H1 (cell line): ENCODE results near the gene COL8A1. TPM values are rescaled to one million over a fixed set of nuclear protein-coding genes. Genes with fewer than 3 reads are reported as not detected.

Experiments
- CTCF ChIA-PET: fragments of 300-600 bp; sonication (Branson Sonifier 250); formaldehyde crosslinking; loops from one replicate; lab custom pipeline; 2021; ENCODE audit not compliant: partially characterized antibody; lab: Charles Lee
- POLR2A ChIA-PET: fragments of 300-600 bp; sonication (Branson Sonifier 250); formaldehyde crosslinking; loops from one replicate; lab custom pipeline; 2021; ENCODE audit warnings: inconsistent platforms; ENCODE audit not compliant: partially characterized antibody; lab: Charles Lee
- DNase-seq, 2 experiments: peaks; one replicate each; pipeline versions ENCODE4 v3.0.0 to v3.0.0-alpha.2; 2010 to 2022; ENCODE audit warnings: low spot score in 2 of 2, low read depth in 1 of 2, mixed read lengths in 1 of 2
- FAIRE-seq: peaks from 2 replicates; lab custom pipeline; 2011; peaks lifted over from hg19 to GRCh38; lab: Jason Lieb, UNC
- H2AFZ ChIP-seq: 2 replicates; pipeline ENCODE4 v1.8.1; 2012; ENCODE audit warnings: low read length, inconsistent platforms
- H2AK5ac ChIP-seq: 2 replicates; pipeline ENCODE4 v1.6.1; 2013; ENCODE audit warnings: low read depth, low read length
- H2BK120ac ChIP-seq: replicated peaks from 2 replicates; pipeline ENCODE3; 2013; ENCODE audit warnings: low read depth, low read length, inconsistent platforms
- H2BK12ac ChIP-seq: 2 replicates; pipeline ENCODE4 v1.6.1; 2013; ENCODE audit warnings: low read depth, low read length
- H2BK15ac ChIP-seq: 2 replicates; pipeline ENCODE4 v1.6.1; 2013; ENCODE audit warnings: low read length
- H2BK20ac ChIP-seq: 2 replicates; pipeline ENCODE4 v1.6.1; 2013; ENCODE audit warnings: low read length
- H2BK5ac ChIP-seq: 2 replicates; pipeline ENCODE4 v1.6.1; 2013; ENCODE audit warnings: low read depth, low read length
- H3K14ac ChIP-seq: 2 replicates; pipeline ENCODE4 v1.6.1; 2013; ENCODE audit warnings: inconsistent platforms; ENCODE audit not compliant: insufficient read length
- H3K18ac ChIP-seq: 2 replicates; pipeline ENCODE4 v1.6.1; 2013; ENCODE audit warnings: low read length; ENCODE audit errors: extremely low read depth
- H3K23ac ChIP-seq: 2 replicates; pipeline ENCODE4 v1.6.1; 2013; ENCODE audit warnings: inconsistent platforms; ENCODE audit not compliant: insufficient read length
- H3K23me2 ChIP-seq: 2 replicates; pipeline ENCODE4 v1.6.1; 2013; ENCODE audit warnings: low read depth, low read length
- H3K27ac ChIP-seq: 2 replicates; pipeline ENCODE4 v1.6.1; 2011; ENCODE audit warnings: low read depth, low read length, inconsistent platforms
- H3K27me3 ChIP-seq, 4 experiments: replicated peaks in 1 of 4; 1 replicate in 1 of 4; 2 replicates in 3 of 4; pipeline versions ENCODE4 v1.6.1 to v1.8.1; 2011 to 2013; ENCODE audit warnings: low read length in 3 of 4, mild to moderate bottlenecking in 3 of 4, inconsistent platforms in 2 of 4, mixed read lengths in 2 of 4, moderate library complexity in 1 of 4; ENCODE audit not compliant: control insufficient read depth in 3 of 4, insufficient read depth in 3 of 4; ENCODE audit errors: extremely low read depth in 1 of 4
- H3K36me3 ChIP-seq, 4 experiments: 2 replicates each; pipeline versions ENCODE4 v1.6.1 to v1.8.1; 2011 to 2013; ENCODE audit warnings: mild to moderate bottlenecking in 4 of 4, low read length in 3 of 4, moderate library complexity in 2 of 4, control low read depth in 1 of 4, inconsistent platforms in 1 of 4; ENCODE audit not compliant: insufficient read depth in 4 of 4, control insufficient read depth in 2 of 4
- H3K4ac ChIP-seq: replicated peaks from 2 replicates; pipeline ENCODE3; 2013; ENCODE audit warnings: low read length, low read depth, mixed read lengths, inconsistent platforms; ENCODE audit not compliant: insufficient read length
- H3K4me1 ChIP-seq, 4 experiments: replicated peaks in 1 of 4; 1 replicate in 1 of 4; 2 replicates in 3 of 4; pipeline versions ENCODE4 v1.6.1 to v1.8.1; 2011 to 2013; ENCODE audit warnings: low read length in 3 of 4, inconsistent platforms in 2 of 4, mixed read lengths in 1 of 4; ENCODE audit not compliant: insufficient read depth in 4 of 4, control insufficient read depth in 3 of 4
- H3K4me2 ChIP-seq, 2 experiments: 2 replicates each; pipeline versions ENCODE4 v1.6.1 to v1.8.1; 2011 to 2013; ENCODE audit warnings: low read depth in 2 of 2, low read length in 2 of 2, control low read depth in 1 of 2, inconsistent platforms in 1 of 2, mild to moderate bottlenecking in 1 of 2; ENCODE audit not compliant: insufficient read depth in 1 of 2
- H3K4me3 ChIP-seq, 4 experiments: fragments of 200-600, 300-600 bp in 1 of 4; sonication (generic), shearing (Covaris generic), sonication (Bioruptor Twin) in 1 of 4; 2 replicates each; pipeline versions ENCODE4 v1.5.1 to v1.8.1; 2011 to 2016; ENCODE audit warnings: low read length in 4 of 4, low read depth in 3 of 4, control low read depth in 2 of 4, inconsistent platforms in 2 of 4, mild to moderate bottlenecking in 2 of 4, mixed read lengths in 1 of 4, moderate library complexity in 1 of 4; ENCODE audit not compliant: insufficient read depth in 2 of 4; ENCODE audit errors: extremely low read depth in 1 of 4
- H3K56ac ChIP-seq: replicated peaks from 2 replicates; pipeline ENCODE3; 2013; ENCODE audit warnings: low read depth, mild to moderate bottlenecking, mixed read lengths, low read length, inconsistent platforms; ENCODE audit not compliant: insufficient read length
- H3K79me1 ChIP-seq: 2 replicates; pipeline ENCODE4 v1.6.1; 2013; ENCODE audit warnings: low read depth, low read length, control low read depth
- H3K79me2 ChIP-seq, 2 experiments: 2 replicates each; pipeline versions ENCODE4 v1.6.1 to v1.8.1; 2012 to 2013; ENCODE audit warnings: low read length in 2 of 2, mild to moderate bottlenecking in 2 of 2, inconsistent platforms in 1 of 2; ENCODE audit not compliant: insufficient read depth in 2 of 2, control insufficient read depth in 1 of 2
- H3K9ac ChIP-seq, 4 experiments: replicated peaks in 1 of 4; 1 replicate in 1 of 4; 2 replicates in 3 of 4; pipeline versions ENCODE4 v1.6.1 to v1.8.1; 2011 to 2013; ENCODE audit warnings: low read depth in 3 of 4, low read length in 3 of 4, control low read depth in 2 of 4, mild to moderate bottlenecking in 2 of 4, moderate library complexity in 2 of 4, inconsistent platforms in 1 of 4; ENCODE audit errors: extremely low read depth in 1 of 4
- H3K9me3 ChIP-seq, 2 experiments: 2 replicates each; pipeline versions ENCODE4 v1.6.1 to v1.8.1; 2012 to 2013; ENCODE audit warnings: mild to moderate bottlenecking in 2 of 2, moderate library complexity in 2 of 2, control low read depth in 1 of 2, inconsistent platforms in 1 of 2, low read depth in 1 of 2, low read length in 1 of 2, mixed read lengths in 1 of 2; ENCODE audit not compliant: insufficient read depth in 2 of 2
- H4K20me1 ChIP-seq, 2 experiments: replicated peaks in 1 of 2; 2 replicates each; pipeline versions ENCODE3 to v1.8.1; 2011 to 2013; ENCODE audit warnings: inconsistent platforms in 2 of 2, low read length in 2 of 2, mild to moderate bottlenecking in 1 of 2; ENCODE audit not compliant: insufficient read depth in 2 of 2, control insufficient read depth in 1 of 2
- H4K5ac ChIP-seq: 2 replicates; pipeline ENCODE4 v1.6.1; 2013; ENCODE audit warnings: low read length, low read depth, mixed read lengths, inconsistent platforms; ENCODE audit not compliant: insufficient read length
- H4K8ac ChIP-seq: 2 replicates; pipeline ENCODE4 v1.8.0; 2013; ENCODE audit warnings: mild to moderate bottlenecking, moderate library complexity, low read length, inconsistent platforms; ENCODE audit not compliant: insufficient read depth; ENCODE audit errors: extremely low read depth
- H4K91ac ChIP-seq: replicated peaks from 2 replicates; pipeline ENCODE3; 2013; ENCODE audit warnings: low read length, mixed read lengths, inconsistent platforms; ENCODE audit not compliant: insufficient read length
- BCL11A ChIP-seq, 2 experiments: IDR thresholded peaks; one replicate each; pipeline ENCODE4 v1.6.1; 2011; ENCODE audit warnings: low read depth in 2 of 2, low read length in 2 of 2, mild to moderate bottlenecking in 2 of 2
- CHD1 ChIP-seq: IDR thresholded peaks from 2 replicates; pipeline ENCODE4 v1.6.1; 2012; ENCODE audit warnings: low read depth, low read length, improper control_type of control experiment
- CTBP2 ChIP-seq: IDR thresholded peaks from 2 replicates; pipeline ENCODE4 v1.7.0; 2011; ENCODE audit warnings: borderline replicate concordance, mild to moderate bottlenecking, moderate library complexity, mixed read lengths, low read length; ENCODE audit not compliant: insufficient read depth, insufficient read length
- HDAC2 ChIP-seq, 2 experiments: fragments of 300-600 bp in 1 of 2; sonication (generic) in 1 of 2; IDR thresholded peaks; 2 replicates each; pipeline ENCODE4 v1.6.1; 2011 to 2012; ENCODE audit warnings: low read depth in 2 of 2, low read length in 2 of 2, mild to moderate bottlenecking in 2 of 2, moderate library complexity in 2 of 2, borderline replicate concordance in 1 of 2, inconsistent platforms in 1 of 2
- JUND ChIP-seq: IDR thresholded peaks from 2 replicates; pipeline ENCODE4 v1.6.1; 2011; ENCODE audit warnings: mild to moderate bottlenecking, improper control_type of control experiment, low read length
- KDM1A ChIP-seq: fragments of 200-600, 300-600 bp; sonication (generic); IDR thresholded peaks from 2 replicates; pipeline ENCODE4 v1.7.1; 2016; ENCODE audit warnings: mild to moderate bottlenecking, low read length, borderline replicate concordance
- POLR2A ChIP-seq, 2 experiments: IDR thresholded peaks; 1 replicate in 1 of 2; 2 replicates in 1 of 2; pipeline ENCODE4 v1.6.1; 2011; ENCODE audit warnings: low read depth in 2 of 2, low read length in 2 of 2, mild to moderate bottlenecking in 2 of 2; ENCODE audit errors: control extremely low read depth in 1 of 2
- RNF2 ChIP-seq: fragments of 200-900, 300-1000 bp; sonication (generic); IDR thresholded peaks from 2 replicates; pipeline ENCODE4 v1.7.1; 2016; ENCODE audit warnings: borderline replicate concordance, low read depth, mild to moderate bottlenecking, antibody characterized with exemption, low read length; ENCODE audit not compliant: poor library complexity, severe bottlenecking; ENCODE audit errors: missing control alignments
- SAP30 ChIP-seq: fragments of 300-600 bp; sonication (generic); IDR thresholded peaks from 2 replicates; pipeline ENCODE4 v1.7.1; 2012; ENCODE audit warnings: low read length, moderate library complexity, mild to moderate bottlenecking, inconsistent platforms; ENCODE audit not compliant: insufficient read depth, insufficient replicate concordance
- SIX5 ChIP-seq: IDR thresholded peaks from 2 replicates; pipeline ENCODE4 v1.6.1; 2011; ENCODE audit warnings: mild to moderate bottlenecking, low read depth, low read length
- TAF1 ChIP-seq: IDR thresholded peaks from 2 replicates; pipeline ENCODE4 v1.6.1; 2011; ENCODE audit warnings: mild to moderate bottlenecking, low read depth, low read length
- WGBS, 2 experiments: shearing (Covaris generic) in 1 of 2; methylation state at CpG; one replicate each; pipeline versions ENCODE4 v1.1.6 to v1.1.7; 2013 to 2015; ENCODE audit warnings: low lambda C conversion rate in 2 of 2, mixed read lengths in 2 of 2, inconsistent platforms in 1 of 2, low coverage in 1 of 2, missing lambda C conversion rate in 1 of 2; ENCODE audit not compliant: insufficient replicate concordance in 2 of 2, insufficient coverage in 1 of 2, insufficient read length in 1 of 2; ENCODE audit errors: extremely low coverage in 1 of 2, missing lambda C conversion rate in 1 of 2; 5-methylcytosine and 5-hydroxymethylcytosine counted together
- polyA plus RNA-seq, 7 experiments: library from polyadenylated mRNA; depleted of rRNA in 3 of 7; stranded (reverse) in 5 of 7; unstranded in 2 of 7; fragments of >200 nt in 5 of 7; fragments of 200-250 nt in 2 of 7; gene quantifications; 1 replicate in 5 of 7; 2 replicates in 1 of 7; 4 replicates in 1 of 7; pipeline versions ENCODE4 v1.2.1 to v1.2.3, GENCODE V29; 2011 to 2013; ENCODE audit warnings: missing spikeins in 2 of 7, mixed read lengths in 2 of 7
- total RNA-seq: library from RNA; stranded (reverse); fragmentation: NEBNext Ultra II Directional; extraction: Animal tissue kit (Norgen Biotek cat#: 25700); gene quantifications from 2 replicates; pipeline ENCODE4 v1.2.1, GENCODE V29; 2021

The COL8A1 gene
- total and polyA plus RNA-seq, 2 of the 8 experiments (the other 6 are each of a cell fraction or from before 2014, with no cell fraction given) = 0.21 to 1.2 TPM

DNA sequence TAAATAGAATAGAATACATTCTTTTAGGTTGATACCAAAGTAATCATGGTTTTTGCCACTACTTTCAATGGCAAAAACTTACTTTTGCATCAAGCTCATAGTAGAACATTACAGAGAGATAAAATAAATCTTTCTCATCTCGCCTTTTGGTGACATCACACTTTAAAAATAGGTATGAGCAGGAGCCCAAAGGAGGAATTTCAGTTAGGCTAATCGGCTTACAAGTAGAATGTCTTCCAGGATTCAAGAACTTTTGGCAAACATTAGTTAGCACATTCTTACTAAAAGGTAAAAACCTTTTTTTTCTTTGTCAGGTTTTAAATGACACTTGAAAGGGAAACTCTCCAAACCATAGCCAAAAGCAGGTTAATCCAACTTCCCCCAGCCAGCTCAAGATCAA is 119.6 kb downstream of the COL8A1 start:
- no peak for DNase-seq
- Histone ChIP-seq H3K9me3 (no peaks in the 10 kb centered on the region), H3K23ac (no peak overlapping the region), H4K8ac (no peak overlapping the region), H3K36me3 (no peaks in the 10 kb centered on the region), H4K20me1 (no peaks in the 10 kb centered on the region), H4K91ac (no peak overlapping the region), H3K79me1 (no peaks in the 10 kb centered on the region), H3K23me2 (no peaks in the 10 kb centered on the region), H3K79me2 (no peaks in the 10 kb centered on the region), H3K14ac (no peak overlapping the region), H2BK120ac (no peak overlapping the region), H3K18ac (no peak overlapping the region), H4K5ac (no peak overlapping the region), H3K9ac (no peak overlapping the region), H3K56ac (no peak overlapping the region), H2AK5ac (no peak overlapping the region), H2BK12ac (no peak overlapping the region), H2BK20ac (no peak overlapping the region), H3K4me3 (no peak overlapping the region), H2BK5ac (no peak overlapping the region), H2AFZ (no peak overlapping the region), H3K27ac (no peak overlapping the region), H3K4me1 (no peaks in the 10 kb centered on the region; a peak in 1 of 7 replicates), H3K27me3 (no peaks in the 10 kb centered on the region), H2BK15ac (no peak overlapping the region), H3K4me2 (no peak overlapping the region), H3K4ac (no peak overlapping the region)
- CTCF ChIA-PET = interaction anchor here (1.9 to 2.2 kb wide), 3 partner anchors 9 to 734 kb away, joined by 5 to 7 read pairs (median 7); no protein-coding TSS in a partner anchor
- WGBS, 2 experiments = 87% methylated on average over 2 of the region's 2 CpGs; no CpG with 5 or more reads in 1 of the 2 experiments
- TF ChIP-seq HDAC2 (IDR thresholded peaks at IDR 0.05; ENCODE audit: borderline replicate concordance in 1 of 2, low read depth in 2 of 2, low read length in 2 of 2) (no peak), BCL11A (IDR thresholded peaks at IDR 0.05; ENCODE audit: low read depth in 2 of 2, low read length in 2 of 2) (no peak), TAF1 (no peak), SAP30 (no peak), RNF2 (no peak), CHD1 (no peak), POLR2A (IDR thresholded peaks at IDR 0.05; ENCODE audit: control extremely low read depth in 1 of 2, low read depth in 2 of 2, low read length in 2 of 2) (no peak), KDM1A (no peak), SIX5 (no peak), JUND (no peak), CTBP2 (no peak)
- POLR2A ChIA-PET = no interaction called here
- no peak for FAIRE-seq
